ENCODE results near the gene KASH5. TPM values are rescaled to one million over a fixed set of nuclear protein-coding genes. Genes with fewer than 3 reads are reported as not detected.
"Not testable (repeated sequence)": the region's sequence is repeated elsewhere in the genome, so short reads cannot be mapped to it uniquely, and the experiment has no call there.

The KASH5 gene
- total and polyA plus RNA-seq, 2 donors (not counting 1 experiment from before 2014, with no cell fraction given), result 0.67 to 0.74 TPM

- CTCF ChIA-PET, result interaction anchor here (0.6 to 1.1 kb wide), 2 partner anchors 22 to 67 kb away, joined by 3 read pairs; no protein-coding TSS in a partner anchor
- POLR2A ChIA-PET, result interaction anchor here (1.0 kb wide), 2 partner anchors 15 to 53 kb away, joined by 3 to 4 read pairs; no protein-coding TSS in a partner anchor
- no peak overlapping the region for H2AFZ ChIP-seq (ENCODE audit: insufficient read depth, low read depth, low read length, poor library complexity, severe bottlenecking)
- Mint-ChIP-seq H3K4me1 (peaks cover 7% of the 10 kb centered on the region), H3K9me3 (ENCODE audit: insufficient read depth) (peaks cover 4% of the 10 kb centered on the region), H3K27ac (no peak overlapping the region), H3K4me3 (no peak overlapping the region), H3K27me3 (no peaks in the 10 kb centered on the region)
- H3K79me2 ChIP-seq (ENCODE audit: control insufficient read depth, insufficient read depth, low read length), result no peaks in the 10 kb centered on the region
- peaks cover 7 to 11% of the 10 kb centered on the region in 2 donors for H3K4me1 ChIP-seq (ENCODE audit: control insufficient read depth in 2 of 2, insufficient read depth in 2 of 2, low read length in 2 of 2)
- H3K4me2 ChIP-seq (replicated peaks; ENCODE audit: low read depth, low read length, poor library complexity, severe bottlenecking), result no peak overlapping the region
- H3K27me3 ChIP-seq (replicated peaks in 1 of 4; ENCODE audit: control extremely low read depth in 1 of 4, control insufficient read depth in 3 of 4, insufficient read depth in 4 of 4, low read length in 3 of 4), result no peaks in the 10 kb centered on the region
- H4K20me1 ChIP-seq (ENCODE audit: control insufficient read depth, insufficient read depth, low read length, poor library complexity, severe bottlenecking), result no peaks in the 10 kb centered on the region
- no peaks in the 10 kb centered on the region for H3K36me3 ChIP-seq (replicated peaks in 1 of 2; ENCODE audit: control extremely low read depth in 1 of 2, control insufficient read depth in 1 of 2, extremely low read depth in 1 of 2, insufficient read depth in 2 of 2, low read length in 1 of 2)
- H3K9me3 ChIP-seq (ENCODE audit: control extremely low read depth in 1 of 3, control insufficient read depth in 2 of 3, insufficient read depth in 1 of 3, low read length in 2 of 3), result peaks cover 0 to 22% (median 13%) of the 10 kb centered on the region in 3 donors
- TF ChIP-seq CTCF (IDR thresholded peaks at IDR 0.05) (no peak), EZH2 (IDR thresholded peaks at IDR 0.05; ENCODE audit: borderline replicate concordance, insufficient read depth, low read depth, low read length, poor library complexity, severe bottlenecking) (no peak)
- H3K4me3 ChIP-seq (ENCODE audit: control extremely low read depth in 1 of 5, extremely low read depth in 1 of 5, insufficient read depth in 1 of 5, low read depth in 2 of 5, low read length in 4 of 5), result no peak overlapping the region
- no peak overlapping the region for H3K27ac ChIP-seq (ENCODE audit: low read length in 2 of 2)
- 87% methylated on average over 3 of the region's 5 CpGs for WGBS (ENCODE audit: insufficient coverage)
- no peak for DNase-seq
- intact Hi-C loops (cut with micrococcal nuclease), result no loop called here
- H3K9ac ChIP-seq (ENCODE audit: low read length), result no peak overlapping the region
- ATAC-seq (ENCODE audit: low read depth), result no peak
Observed at GRCh38 chr19:49368711-49369358, 19.2 kb upstream of the KASH5 start.

- no peaks in the 10 kb centered on the region for H3K27me3 Mint-ChIP-seq
- ATAC-seq (ENCODE audit: low read depth) (no peak), DNase-seq (no peak)
- Histone ChIP-seq H3K4me3 (ENCODE audit: control extremely low read depth in 1 of 5, extremely low read depth in 1 of 5, insufficient read depth in 1 of 5, low read depth in 2 of 5, low read length in 4 of 5) (no peak overlapping the region), H3K9me3 (ENCODE audit: control extremely low read depth in 1 of 3, control insufficient read depth in 2 of 3, insufficient read depth in 1 of 3, low read length in 2 of 3) (peaks cover 0 to 22% (median 13%) of the 10 kb centered on the region in 3 donors), H3K4me2 (replicated peaks; ENCODE audit: low read depth, low read length, poor library complexity, severe bottlenecking) (no peak overlapping the region), H3K36me3 (replicated peaks in 1 of 2; ENCODE audit: control extremely low read depth in 1 of 2, control insufficient read depth in 1 of 2, extremely low read depth in 1 of 2, insufficient read depth in 2 of 2, low read length in 1 of 2) (no peaks in the 10 kb centered on the region), H2AFZ (ENCODE audit: insufficient read depth, low read depth, low read length, poor library complexity, severe bottlenecking) (no peak overlapping the region), H3K27me3 (replicated peaks in 1 of 4; ENCODE audit: control extremely low read depth in 1 of 4, control insufficient read depth in 3 of 4, insufficient read depth in 4 of 4, low read length in 3 of 4) (no peaks in the 10 kb centered on the region), H3K27ac (ENCODE audit: low read length in 2 of 2) (no peak overlapping the region), H3K4me1 (ENCODE audit: control insufficient read depth in 2 of 2, insufficient read depth in 2 of 2, low read length in 2 of 2) (peaks cover 0 to 1% of the 10 kb centered on the region in 2 donors), H3K9ac (ENCODE audit: low read length) (no peak overlapping the region), H4K20me1 (ENCODE audit: control insufficient read depth, insufficient read depth, low read length, poor library complexity, severe bottlenecking) (no peaks in the 10 kb centered on the region), H3K79me2 (ENCODE audit: control insufficient read depth, insufficient read depth, low read length) (no peaks in the 10 kb centered on the region)
- peaks cover 4% of the 10 kb centered on the region for H3K9me3 Mint-ChIP-seq (ENCODE audit: insufficient read depth)
- CTCF ChIA-PET, result interaction anchor here (0.6 to 1.1 kb wide), 2 partner anchors 70 to 176 kb away, joined by 3 read pairs; no protein-coding TSS in a partner anchor
- TF ChIP-seq CTCF (IDR thresholded peaks at IDR 0.05) (no peak), EZH2 (IDR thresholded peaks at IDR 0.05; ENCODE audit: borderline replicate concordance, insufficient read depth, low read depth, low read length, poor library complexity, severe bottlenecking) (no peak)
- 40% methylated on average over 1 of the region's 3 CpGs for WGBS (ENCODE audit: insufficient coverage)
- POLR2A ChIA-PET, result interaction anchor here (0.6 kb wide), 1 partner anchor 40 kb away, joined by 5 read pairs; no protein-coding TSS in a partner anchor
- H3K4me1 Mint-ChIP-seq, result no peaks in the 10 kb centered on the region
- intact Hi-C loops (cut with micrococcal nuclease), result no loop called here
- H3K4me3 Mint-ChIP-seq, result no peak overlapping the region
- no peak overlapping the region for H3K27ac Mint-ChIP-seq
Observed at GRCh38 chr19:49371184-49371583, 16.9 kb upstream of the KASH5 start.

GRCh38 chr19:49373174-49373573 is 14.9 kb upstream of the KASH5 start:
- H3K4me3 ChIP-seq (ENCODE audit: control extremely low read depth in 1 of 5, extremely low read depth in 1 of 5, insufficient read depth in 1 of 5, low read depth in 2 of 5, low read length in 4 of 5); H3K27me3 ChIP-seq (replicated peaks in 1 of 4; ENCODE audit: control extremely low read depth in 1 of 4, control insufficient read depth in 3 of 4, insufficient read depth in 4 of 4, low read length in 3 of 4); H3K27ac Mint-ChIP-seq; H4K20me1 ChIP-seq (ENCODE audit: control insufficient read depth, insufficient read depth, low read length, poor library complexity, severe bottlenecking); H3K9ac ChIP-seq (ENCODE audit: low read length); ATAC-seq (ENCODE audit: low read depth); DNase-seq; H3K79me2 ChIP-seq (ENCODE audit: control insufficient read depth, insufficient read depth, low read length); H3K27me3 Mint-ChIP-seq; H3K4me2 ChIP-seq (replicated peaks; ENCODE audit: low read depth, low read length, poor library complexity, severe bottlenecking); H3K9me3 Mint-ChIP-seq (ENCODE audit: insufficient read depth); H3K4me1 ChIP-seq (ENCODE audit: control insufficient read depth in 2 of 2, insufficient read depth in 2 of 2, low read length in 2 of 2); intact Hi-C loops (cut with micrococcal nuclease); H3K27ac ChIP-seq (ENCODE audit: low read length in 2 of 2); H2AFZ ChIP-seq (ENCODE audit: insufficient read depth, low read depth, low read length, poor library complexity, severe bottlenecking); H3K4me3 Mint-ChIP-seq; H3K36me3 ChIP-seq (replicated peaks in 1 of 2; ENCODE audit: control extremely low read depth in 1 of 2, control insufficient read depth in 1 of 2, extremely low read depth in 1 of 2, insufficient read depth in 2 of 2, low read length in 1 of 2); H3K4me1 Mint-ChIP-seq: not testable (repeated sequence)
- 90% methylated on average over 1 of the region's 3 CpGs for WGBS (ENCODE audit: insufficient coverage)
- ChIA-PET POLR2A (interaction anchor here (1.0 kb wide), 1 partner anchor 28 kb away, joined by 4 read pairs; no protein-coding TSS in a partner anchor), CTCF (interaction anchor here (0.7 to 1.7 kb wide), 2 partner anchors 18 to 67 kb away, joined by 3 to 5 read pairs; no protein-coding TSS in a partner anchor)
- H3K9me3 ChIP-seq (ENCODE audit: control extremely low read depth in 1 of 3, control insufficient read depth in 2 of 3, insufficient read depth in 1 of 3, low read length in 2 of 3), result peaks cover 0 to 18% (median 13%) of the 10 kb centered on the region in 3 donors

All from B cell (primary cell).